A172 (cell line): ENCODE measurements around the gene AOX1. TPM values are rescaled to one million over a fixed set of nuclear protein-coding genes. Genes with fewer than 3 reads are reported as not detected.
A peak's percentile ranks its signal among the peaks of the same experiment; 100 is the strongest.
"Not testable (repeated sequence)": the region's sequence is repeated elsewhere in the genome, so short reads cannot be mapped to it uniquely, and the experiment has no call there.

Experiments
- DNase-seq: peaks from one replicate; pipeline ENCODE4 v3.0.0-alpha.2; 2015; ENCODE audit warnings: low spot score
- total RNA-seq: library from RNA; depleted of rRNA; stranded (reverse); fragments of >200 nt; shearing (Covaris generic); gene quantifications from 2 replicates; pipeline ENCODE4 v1.2.3, GENCODE V29; 2014; rRNA removed

AOX1 gene
- total RNA-seq: 8.4 and 13.2 TPM in 2 replicates

- DNase-seq: no peak
These were observed at the start of gene AOX1 for GRCh38 chr2:200585730-200586643. TSS of gene AOX1 (plus strand) at chr2:200586014. CDS start at chr2:200586109, 95 bp downstream.

- no peak for DNase-seq
These were observed 47.7 kb upstream of the AOX1 start for GRCh38 chr2:200538139-200538538.

GRCh38 chr2:200540793-200541192 is 45.0 kb upstream of the AOX1 start:
- no peak for DNase-seq

GRCh38 chr2:200566596-200566995 is 19.2 kb upstream of the AOX1 start:
- DNase-seq: not testable (repeated sequence)

- no peak for DNase-seq
These were observed 17.9 kb upstream of the AOX1 start for GRCh38 chr2:200567932-200568331.

- DNase-seq: no peak
These were observed 9.9 kb upstream of the AOX1 start for GRCh38 chr2:200575957-200576356.

- no peak for DNase-seq
These were observed 8.8 kb upstream of the AOX1 start for GRCh38 chr2:200577027-200577426.

- peak; percentile 42 for DNase-seq
These were observed 7.0 kb upstream of the AOX1 start for GRCh38 chr2:200578778-200579177.

GRCh38 chr2:200584639-200585038 is 1.2 kb upstream of the AOX1 start:
- no peak for DNase-seq

GRCh38 chr2:200585340-200585729 is 479 bp upstream of the AOX1 start:
- DNase-seq: no peak

GRCh38 chr2:200586644-200586975 is 796 bp downstream of the AOX1 start:
- DNase-seq: no peak

GRCh38 chr2:200587007-200587616 is 1.3 kb downstream of the AOX1 start:
- DNase-seq: no peak

GRCh38 chr2:200588076-200588678 is 2.4 kb downstream of the AOX1 start:
- no peak for DNase-seq

- no peak for DNase-seq
These were observed 4.3 kb downstream of the AOX1 start for GRCh38 chr2:200590090-200590489.

GRCh38 chr2:200591308-200591707 is 5.5 kb downstream of the AOX1 start:
- DNase-seq: no peak

GRCh38 chr2:200592406-200593075 is 6.7 kb downstream of the AOX1 start:
- DNase-seq: peak; percentile 42

GRCh38 chr2:200593905-200594304 is 8.1 kb downstream of the AOX1 start:
- no peak for DNase-seq

GRCh38 chr2:200595913-200596312 is 10.1 kb downstream of the AOX1 start:
- no peak for DNase-seq

GRCh38 chr2:200596774-200597570 is 11.2 kb downstream of the AOX1 start:
- no peak for DNase-seq

GRCh38 chr2:200599206-200599605 is 13.4 kb downstream of the AOX1 start:
- no peak for DNase-seq

- no peak for DNase-seq
These were observed 14.9 kb downstream of the AOX1 start for GRCh38 chr2:200600549-200601225.
